HEK293T (cell line): ENCODE results near the gene ASF1B.

Source experiments
- ARNT ChIP-seq: fragments of 450-650 bp; IDR thresholded peaks from 2 replicates; pipeline ENCODE4 v1.6.1; 2017; ENCODE audit warnings: mild to moderate bottlenecking
- BHLHE40 ChIP-seq: fragments of 450-650 bp; IDR thresholded peaks from 2 replicates; pipeline ENCODE4 v1.6.1; 2016; ENCODE audit warnings: mild to moderate bottlenecking, moderate library complexity, borderline replicate concordance
- CTBP1 ChIP-seq: fragments of 450-650 bp; IDR thresholded peaks from 2 replicates; pipeline ENCODE4 v1.6.1; 2016; ENCODE audit warnings: borderline replicate concordance
- ELF4 ChIP-seq: fragments of 450-650 bp; IDR thresholded peaks from 2 replicates; pipeline ENCODE4 v1.6.1; 2017; ENCODE audit warnings: antibody characterized with exemption
- FOXA1 ChIP-seq: fragments of 450-650 bp; IDR thresholded peaks from 2 replicates; pipeline ENCODE4 v1.6.1; 2016; ENCODE audit warnings: mild to moderate bottlenecking
- FOXK2 ChIP-seq: fragments of 450-650 bp; IDR thresholded peaks from 2 replicates; pipeline ENCODE4 v1.6.1; 2016; ENCODE audit warnings: mild to moderate bottlenecking
- FOXM1 ChIP-seq: fragments of 450-650 bp; IDR thresholded peaks from 2 replicates; pipeline ENCODE4 v1.6.1; 2017; ENCODE audit warnings: mild to moderate bottlenecking, borderline replicate concordance
- HDGF ChIP-seq: fragments of 450-650 bp; IDR thresholded peaks from 2 replicates; pipeline ENCODE4 v1.6.1; 2017; ENCODE audit warnings: antibody characterized with exemption, borderline replicate concordance
- L3MBTL2 ChIP-seq: fragments of 450-650 bp; conservative IDR thresholded peaks from 2 replicates; pipeline ENCODE4 v1.6.1; 2016; ENCODE audit warnings: mild to moderate bottlenecking
- LEF1 ChIP-seq: fragments of 450-650 bp; IDR thresholded peaks from 2 replicates; pipeline ENCODE4 v1.6.1; 2017; ENCODE audit warnings: mild to moderate bottlenecking, borderline replicate concordance
- SP1 ChIP-seq: fragments of 450-650 bp; IDR thresholded peaks from 2 replicates; pipeline ENCODE4 v1.6.1; 2017
- TARDBP ChIP-seq: fragments of 450-650 bp; IDR thresholded peaks from 2 replicates; pipeline ENCODE4 v1.6.1; 2016
- ZNF384 ChIP-seq: fragments of 450-650 bp; IDR thresholded peaks from 2 replicates; pipeline ENCODE4 v1.6.1; 2016
- TF ChIP-seq, protein P1 (sequence below): fragments of 450-650 bp; IDR thresholded peaks from 2 replicates; pipeline ENCODE4 v1.6.1; 2016

DNA sequence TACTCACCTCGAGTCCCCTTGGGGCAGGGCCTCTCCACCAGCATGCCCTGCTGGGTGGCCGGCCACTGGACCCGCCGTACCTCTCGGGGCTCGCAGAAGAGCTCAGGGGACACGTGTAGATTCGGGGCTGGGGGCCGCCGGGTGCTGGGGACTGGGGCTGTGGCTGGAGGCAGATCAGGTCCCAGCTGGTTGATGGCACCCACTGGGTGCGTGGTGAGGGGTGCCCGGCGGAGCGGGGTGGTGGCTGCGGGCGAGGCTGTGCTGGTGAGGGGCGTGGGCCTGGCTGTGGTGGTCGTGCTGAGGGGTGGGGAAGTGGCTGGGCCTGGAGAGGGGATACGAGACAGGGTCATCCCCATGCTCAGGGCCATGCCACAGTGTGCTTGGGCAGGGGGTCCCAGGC is 24.9 kb upstream of the ASF1B start:
- TF ChIP-seq ZNF384 (no peak), L3MBTL2 (no peak), TARDBP (no peak), FOXM1 (no peak), FOXA1 (no peak), BHLHE40 (no peak), ARNT (no peak), SP1 (no peak), ELF4 (no peak), LEF1 (no peak), CTBP1 (no peak), FOXK2 (no peak), HDGF (no peak)
- TF ChIP-seq, protein P1, sequence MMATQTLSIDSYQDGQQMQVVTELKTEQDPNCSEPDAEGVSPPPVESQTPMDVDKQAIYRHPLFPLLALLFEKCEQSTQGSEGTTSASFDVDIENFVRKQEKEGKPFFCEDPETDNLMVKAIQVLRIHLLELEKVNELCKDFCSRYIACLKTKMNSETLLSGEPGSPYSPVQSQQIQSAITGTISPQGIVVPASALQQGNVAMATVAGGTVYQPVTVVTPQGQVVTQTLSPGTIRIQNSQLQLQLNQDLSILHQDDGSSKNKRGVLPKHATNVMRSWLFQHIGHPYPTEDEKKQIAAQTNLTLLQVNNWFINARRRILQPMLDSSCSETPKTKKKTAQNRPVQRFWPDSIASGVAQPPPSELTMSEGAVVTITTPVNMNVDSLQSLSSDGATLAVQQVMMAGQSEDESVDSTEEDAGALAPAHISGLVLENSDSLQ = no peak
